Common myeloid progenitor, CD34-positive (primary cell): ENCODE measurements around the gene MYO18A.

ENCODE experiments used
- CTCF ChIA-PET: fragments of 350-600 bp; sonication (Branson Sonifier 250); formaldehyde crosslinking; loops from one replicate; lab custom pipeline; 2021; ENCODE audit warnings: antibody characterized with exemption; lab: Charles Lee
- POLR2A ChIA-PET: fragments of 350-600 bp; sonication (Branson Sonifier 250); formaldehyde crosslinking; loops from one replicate; lab custom pipeline; 2021; ENCODE audit warnings: antibody characterized with exemption; lab: Charles Lee
- DNase-seq, 3 donors: peaks; one replicate each; pipeline versions ENCODE4 v3.0.0 to v3.0.0-alpha.2; 2013
- H3K27ac ChIP-seq, 2 experiments: 1 replicate in 1 of 2; 2 replicates in 1 of 2; pipeline ENCODE4 v1.7.0; 2013; ENCODE audit warnings: inconsistent platforms in 2 of 2, low read length in 2 of 2, mild to moderate bottlenecking in 2 of 2, low read depth in 1 of 2, moderate library complexity in 1 of 2; ENCODE audit not compliant: severe bottlenecking in 2 of 2, insufficient read depth in 1 of 2, poor library complexity in 1 of 2
- H3K27me3 ChIP-seq, 5 experiments: replicated peaks in 2 of 5; 1 replicate in 3 of 5; 2 replicates in 2 of 5; pipeline versions ENCODE4 v1.6.1 to v1.7.0; 2013; ENCODE audit warnings: low read length in 4 of 5, mild to moderate bottlenecking in 2 of 5, moderate library complexity in 2 of 5, inconsistent platforms in 1 of 5; ENCODE audit not compliant: insufficient read depth in 5 of 5, control insufficient read depth in 4 of 5
- H3K36me3 ChIP-seq, 4 experiments: 1 replicate in 2 of 4; 2 replicates in 2 of 4; pipeline versions ENCODE4 v1.6.1 to v1.7.0; 2013; ENCODE audit warnings: low read length in 3 of 4, control low read depth in 1 of 4, mild to moderate bottlenecking in 1 of 4; ENCODE audit not compliant: control insufficient read depth in 4 of 4, insufficient read depth in 4 of 4
- H3K4me1 ChIP-seq, 4 experiments: 1 replicate in 3 of 4; 2 replicates in 1 of 4; pipeline versions ENCODE4 v1.6.1 to v1.7.1; 2013; ENCODE audit warnings: low read length in 3 of 4, mild to moderate bottlenecking in 3 of 4, control low read depth in 1 of 4, inconsistent platforms in 1 of 4, moderate library complexity in 1 of 4; ENCODE audit not compliant: control insufficient read depth in 4 of 4, insufficient read depth in 4 of 4; ENCODE audit errors: control extremely low read depth in 1 of 4
- H3K4me3 ChIP-seq, 7 experiments: 1 replicate in 4 of 7; 2 replicates in 3 of 7; pipeline versions ENCODE4 v1.5.1 to v1.7.0; 2013; ENCODE audit warnings: mild to moderate bottlenecking in 7 of 7, low read length in 6 of 7, moderate library complexity in 6 of 7, inconsistent platforms in 2 of 7, low read depth in 2 of 7, control low read depth in 1 of 7; ENCODE audit not compliant: insufficient read depth in 4 of 7, control insufficient read depth in 1 of 7; ENCODE audit errors: extremely low read depth in 1 of 7
- H3K9me3 ChIP-seq, 5 experiments: 1 replicate in 4 of 5; 2 replicates in 1 of 5; pipeline versions ENCODE4 v1.6.1 to v1.7.1; 2013; ENCODE audit warnings: low read length in 4 of 5, mild to moderate bottlenecking in 2 of 5, inconsistent platforms in 1 of 5, low read depth in 1 of 5, moderate library complexity in 1 of 5; ENCODE audit not compliant: control insufficient read depth in 4 of 5, insufficient read depth in 2 of 5; ENCODE audit errors: control extremely low read depth in 1 of 5
- WGBS: methylation state at CpG from one replicate; pipeline ENCODE4 v1.1.5; 2013; ENCODE audit not compliant: insufficient coverage; 5-methylcytosine and 5-hydroxymethylcytosine counted together

Gene MYO18A

DNA sequence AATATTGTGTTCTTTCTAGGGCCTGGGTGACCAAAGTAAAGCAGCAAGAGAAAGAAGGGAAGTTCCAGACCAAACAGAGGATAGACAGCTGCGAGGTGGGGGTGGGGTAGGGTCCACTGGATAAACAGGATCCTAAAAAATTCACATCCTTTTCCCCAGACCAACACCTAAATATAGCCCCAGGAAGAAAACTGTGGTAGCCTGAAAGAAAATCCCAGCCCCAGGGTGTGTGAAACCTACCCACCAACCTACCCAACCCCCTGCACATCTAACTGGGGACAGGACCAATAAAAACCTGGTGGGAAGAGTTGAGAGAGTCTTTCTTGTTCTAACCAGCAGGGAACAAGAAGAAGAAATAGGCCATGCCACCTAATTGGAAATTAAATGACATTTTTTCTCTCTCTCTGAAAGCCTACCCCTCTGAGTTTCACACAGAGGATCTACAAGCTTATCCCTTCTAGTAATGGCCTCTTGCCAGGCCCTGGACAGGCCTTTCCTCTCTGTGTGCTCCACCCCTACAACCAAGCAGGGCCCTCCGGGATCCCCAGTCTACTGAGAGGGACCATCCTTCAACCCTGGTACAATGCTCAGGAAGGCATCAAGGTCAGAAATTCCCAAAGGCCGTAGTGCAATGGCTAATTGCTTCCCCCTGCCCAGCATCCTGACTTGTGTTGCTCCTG lies 12.0 kb downstream of the MYO18A start:
- Histone ChIP-seq H3K4me1 (peaks cover 0 to 2% (median 0%) of the 10 kb centered on the region in 4 experiments), H3K27ac (no peak overlapping the region), H3K9me3 (no peaks in the 10 kb centered on the region), H3K4me3 (no peak overlapping the region), H3K27me3 (no peaks in the 10 kb centered on the region), H3K36me3 (peaks cover 0 to 6% (median 1%) of the 10 kb centered on the region in 4 experiments)
- ChIA-PET CTCF (interaction anchor here (0.9 to 7.0 kb wide), 5 partner anchors 10 to 52 kb away, joined by 3 to 40 read pairs (median 3); partner anchors contain the start of gene MYO18A), POLR2A (interaction anchor here (1.0 kb wide), 1 partner anchor 13 kb away, joined by 3 read pairs; no protein-coding TSS in a partner anchor)
- DNase-seq, result no peak
- WGBS, result 88% methylated on average over 2 of the region's 3 CpGs

DNA sequence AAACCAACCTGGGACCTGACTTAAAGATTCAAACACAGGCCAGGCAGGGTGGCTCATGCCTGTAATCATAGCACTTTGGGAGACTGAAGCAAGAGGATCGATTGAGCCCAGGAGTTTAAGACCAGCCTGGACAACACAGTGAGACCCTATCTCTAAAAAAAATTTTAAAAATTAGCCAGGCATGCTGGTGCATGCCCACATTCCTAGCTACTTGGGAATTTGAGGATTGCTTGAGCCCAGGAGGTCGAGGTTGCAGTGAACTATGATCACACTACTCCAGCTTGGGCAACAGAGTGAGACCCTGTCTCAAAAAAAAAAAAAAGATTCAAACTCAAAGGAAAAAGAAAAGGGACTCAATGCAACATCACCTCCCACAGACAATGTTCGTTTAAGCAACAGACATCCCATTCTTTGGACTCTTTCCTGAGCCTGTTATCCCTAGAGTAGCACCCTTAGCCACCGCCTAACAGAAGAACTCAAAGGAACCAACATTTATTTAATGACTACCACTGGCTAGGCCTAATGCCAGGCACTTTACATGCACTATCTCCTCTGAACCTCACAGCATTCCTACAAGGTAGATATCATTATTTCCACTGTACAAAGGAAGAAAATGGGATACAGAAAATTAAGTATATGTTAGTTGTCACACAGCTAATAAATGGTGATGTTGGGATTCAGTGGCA lies 12.7 kb downstream of the MYO18A start:
- Histone ChIP-seq H3K9me3 (no peaks in the 10 kb centered on the region), H3K27ac (no peak overlapping the region), H3K36me3 (peaks cover 0 to 9% (median 1%) of the 10 kb centered on the region in 4 experiments), H3K27me3 (no peaks in the 10 kb centered on the region), H3K4me3 (no peak overlapping the region), H3K4me1 (peaks cover 0 to 2% (median 0%) of the 10 kb centered on the region in 4 experiments)
- 100% methylated on average over 1 of the region's 4 CpGs for WGBS
- ChIA-PET POLR2A (interaction anchor here (1.0 kb wide), 1 partner anchor 12 kb away, joined by 3 read pairs; no protein-coding TSS in a partner anchor), CTCF (interaction anchor here (0.9 to 7.0 kb wide), 4 partner anchors 10 to 52 kb away, joined by 3 to 40 read pairs (median 4); partner anchors contain the start of gene MYO18A)
- DNase-seq, result no peak

DNA sequence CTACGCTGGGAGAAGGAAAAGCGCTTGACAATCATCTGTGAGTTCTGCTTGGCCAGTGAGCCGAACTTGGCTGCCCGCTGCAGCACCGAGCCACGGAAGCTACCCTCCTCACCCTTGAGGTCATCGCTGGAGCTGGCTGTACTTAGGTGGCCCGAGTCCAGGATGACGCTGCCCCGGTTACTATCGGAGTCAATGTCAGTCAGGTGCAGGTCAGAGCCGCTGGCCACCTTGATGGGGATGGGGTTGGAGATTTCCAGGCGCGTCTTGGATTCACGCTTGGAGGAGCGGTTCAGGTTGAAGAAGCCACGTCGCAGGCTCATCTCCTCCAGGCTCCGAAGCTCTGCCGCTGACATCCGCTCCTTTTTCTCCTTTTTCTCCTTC lies 13.7 kb downstream of the MYO18A start:
- Histone ChIP-seq H3K36me3 (peaks cover 0 to 9% (median 1%) of the 10 kb centered on the region in 4 experiments), H3K4me3 (no peak overlapping the region), H3K27me3 (no peaks in the 10 kb centered on the region), H3K4me1 (peaks cover 0 to 2% (median 0%) of the 10 kb centered on the region in 4 experiments), H3K9me3 (no peaks in the 10 kb centered on the region), H3K27ac (no peak overlapping the region)
- ChIA-PET CTCF (interaction anchor here (7.0 kb wide), 1 partner anchor 18 kb away, joined by 40 read pairs; no protein-coding TSS in a partner anchor), POLR2A (no interaction called here)
- WGBS, result over 99% methylated on average over 19 of the region's 21 CpGs
- DNase-seq, result no peak

DNA sequence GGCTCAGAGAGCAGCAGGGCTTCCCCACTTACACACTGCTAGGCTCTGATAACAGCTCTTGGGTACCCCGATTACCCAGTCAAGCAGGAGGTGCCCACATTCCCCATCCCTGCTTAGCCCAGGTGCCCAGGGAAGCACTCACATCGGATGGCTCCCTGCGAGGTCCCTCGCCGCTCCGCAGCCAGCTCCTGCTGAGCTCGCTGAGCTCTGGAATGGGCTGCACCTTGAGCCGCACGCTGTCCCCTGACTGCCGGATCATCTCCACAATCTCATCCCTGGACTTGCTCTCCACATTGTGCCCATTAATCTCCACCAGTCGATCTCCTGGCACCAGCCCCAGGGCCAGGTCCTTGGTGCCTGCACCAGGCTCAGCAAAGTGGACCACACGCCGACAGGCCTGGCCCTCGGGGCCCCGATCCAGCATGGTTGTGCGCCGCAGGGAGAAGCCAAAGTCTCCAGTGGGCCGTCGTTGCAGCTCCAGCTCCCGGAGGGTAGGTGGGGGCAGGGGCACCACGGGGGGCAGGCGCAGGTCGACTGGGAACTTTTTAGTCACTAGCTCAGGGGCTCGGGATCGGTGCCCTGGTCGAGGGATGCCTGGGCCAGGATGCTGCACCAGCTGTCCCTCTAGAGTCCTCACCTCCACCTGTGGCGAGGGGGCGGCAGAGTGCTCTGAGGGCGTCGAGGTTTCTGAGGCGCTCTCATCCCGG lies 14.2 kb downstream of the MYO18A start:
- no peak for DNase-seq
- no peaks in the 10 kb centered on the region for H3K27me3 ChIP-seq
- ChIA-PET CTCF (interaction anchor here (1.6 to 7.0 kb wide), 3 partner anchors 12 to 17 kb away, joined by 6 to 40 read pairs (median 7); partner anchors contain the start of gene MYO18A), POLR2A (no interaction called here)
- peaks cover 0 to 9% (median 1%) of the 10 kb centered on the region in 4 experiments for H3K36me3 ChIP-seq
- no peak overlapping the region for H3K4me3 ChIP-seq
- no peak overlapping the region for H3K27ac ChIP-seq
- H3K4me1 ChIP-seq, result peaks cover 0 to 2% (median 0%) of the 10 kb centered on the region in 4 experiments
- over 99% methylated on average over 32 of the region's 32 CpGs for WGBS
- no peaks in the 10 kb centered on the region for H3K9me3 ChIP-seq

DNA sequence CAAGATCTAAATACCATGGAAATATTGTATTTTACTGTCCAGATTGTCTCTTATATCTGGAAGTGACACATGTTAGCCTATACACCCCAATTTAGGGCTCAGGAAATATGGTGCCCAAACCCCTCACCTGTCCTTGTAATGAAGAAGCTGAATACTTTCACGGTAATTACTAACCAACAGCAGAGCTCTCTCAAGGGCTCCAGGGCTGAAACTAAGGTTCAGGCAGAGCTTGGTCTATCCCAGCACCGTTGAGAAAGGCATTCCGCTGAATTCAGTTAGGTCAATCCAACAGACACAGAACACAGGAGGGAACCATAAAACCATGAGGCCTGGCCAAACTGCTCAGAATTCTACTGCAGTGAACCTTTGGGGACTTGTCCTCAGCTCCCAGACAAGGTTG lies 14.9 kb downstream of the MYO18A start:
- Histone ChIP-seq H3K27me3 (no peaks in the 10 kb centered on the region), H3K27ac (no peak overlapping the region), H3K4me1 (peaks cover 0 to 5% (median under 1%) of the 10 kb centered on the region in 4 experiments), H3K4me3 (no peak overlapping the region), H3K36me3 (peaks cover 0 to 9% (median 1%) of the 10 kb centered on the region in 4 experiments), H3K9me3 (no peaks in the 10 kb centered on the region)
- no peak for DNase-seq
- CTCF ChIA-PET, result interaction anchor here (0.6 to 7.0 kb wide), 5 partner anchors 12 to 54 kb away, joined by 3 to 40 read pairs (median 7); partner anchors contain the start of gene MYO18A
- WGBS, result 97% methylated on average over 3 of the region's 3 CpGs
- POLR2A ChIA-PET, result no interaction called here

DNA sequence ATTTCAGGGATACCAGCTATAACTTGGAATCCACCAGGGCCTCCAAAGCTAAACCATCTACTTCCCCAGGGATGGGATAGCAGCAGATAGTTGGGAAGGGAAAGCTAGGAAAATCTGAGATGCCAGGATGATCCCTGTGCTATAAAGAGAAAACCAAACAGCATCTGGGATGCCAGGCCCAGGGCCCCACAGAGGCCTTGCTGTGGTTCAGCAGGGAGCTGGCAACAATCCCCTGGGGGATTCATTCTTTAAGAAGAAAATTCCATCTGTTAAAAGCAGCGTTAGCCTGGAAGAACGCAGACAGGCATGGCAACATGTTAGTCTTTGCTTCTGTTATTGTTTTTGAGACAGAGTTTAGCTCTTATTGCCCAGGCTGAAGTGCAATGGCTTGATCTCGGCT lies 16.6 kb downstream of the MYO18A start:
- POLR2A ChIA-PET, result no interaction called here
- DNase-seq, result no peak
- no peaks in the 10 kb centered on the region for H3K27me3 ChIP-seq
- 100% methylated on average over 2 of the region's 3 CpGs for WGBS
- H3K4me1 ChIP-seq, result peaks cover 0 to 13% (median 3%) of the 10 kb centered on the region in 4 experiments
- peaks cover 0 to 7% (median 1%) of the 10 kb centered on the region in 4 experiments for H3K36me3 ChIP-seq
- H3K9me3 ChIP-seq, result no peaks in the 10 kb centered on the region
- H3K4me3 ChIP-seq, result no peak overlapping the region
- CTCF ChIA-PET, result interaction anchor here (0.9 to 7.0 kb wide), 12 partner anchors 8 to 56 kb away, joined by 3 to 40 read pairs (median 4); partner anchors contain the start of gene MYO18A
- no peak overlapping the region for H3K27ac ChIP-seq
